Osteocyte (in vitro differentiated cells): ENCODE measurements around the gene FAM240B. TPM values are rescaled to one million over a fixed set of nuclear protein-coding genes. Genes with fewer than 3 reads are reported as not detected.

Source experiments
- DNase-seq: peaks from one replicate; pipeline ENCODE4 v3.0.0; 2021; ENCODE audit warnings: mixed read lengths; ENCODE audit not compliant: unreplicated experiment; ENCODE audit errors: extremely low spot score
- H3K27ac Mint-ChIP-seq: one replicate; pipeline ENCODE4 v1.8.0; 2021; ENCODE audit warnings: mild to moderate bottlenecking, mixed read lengths; ENCODE audit not compliant: unreplicated experiment
- H3K27me3 Mint-ChIP-seq: one replicate; pipeline ENCODE4 v1.8.0; 2021; ENCODE audit warnings: mixed read lengths; ENCODE audit not compliant: unreplicated experiment
- H3K36me3 Mint-ChIP-seq: one replicate; pipeline ENCODE4 v1.8.0; 2021; ENCODE audit warnings: mixed read lengths; ENCODE audit not compliant: unreplicated experiment
- H3K4me1 Mint-ChIP-seq: one replicate; pipeline ENCODE4 v1.8.0; 2021; ENCODE audit warnings: mixed read lengths; ENCODE audit not compliant: unreplicated experiment
- H3K4me3 Mint-ChIP-seq: one replicate; pipeline ENCODE4 v1.8.0; 2021; ENCODE audit warnings: mild to moderate bottlenecking, moderate library complexity, mixed read lengths; ENCODE audit not compliant: unreplicated experiment
- H3K9me3 Mint-ChIP-seq: one replicate; pipeline ENCODE4 v1.8.0; 2021; ENCODE audit warnings: mixed read lengths; ENCODE audit not compliant: unreplicated experiment
- CTCF ChIP-seq: fragments of 200-600 bp; sonication (generic); IDR thresholded peaks from 2 replicates; pipeline ENCODE4 v1.5.0; 2021; ENCODE audit warnings: antibody characterized with exemption, mild to moderate bottlenecking, moderate library complexity
- total RNA-seq: library from RNA; stranded (reverse); gene quantifications from 2 replicates; pipeline ENCODE4 v1.2.1, GENCODE V29; 2021

Gene FAM240B
- total RNA-seq, 1 donor from 2014 or later = not detected

DNA sequence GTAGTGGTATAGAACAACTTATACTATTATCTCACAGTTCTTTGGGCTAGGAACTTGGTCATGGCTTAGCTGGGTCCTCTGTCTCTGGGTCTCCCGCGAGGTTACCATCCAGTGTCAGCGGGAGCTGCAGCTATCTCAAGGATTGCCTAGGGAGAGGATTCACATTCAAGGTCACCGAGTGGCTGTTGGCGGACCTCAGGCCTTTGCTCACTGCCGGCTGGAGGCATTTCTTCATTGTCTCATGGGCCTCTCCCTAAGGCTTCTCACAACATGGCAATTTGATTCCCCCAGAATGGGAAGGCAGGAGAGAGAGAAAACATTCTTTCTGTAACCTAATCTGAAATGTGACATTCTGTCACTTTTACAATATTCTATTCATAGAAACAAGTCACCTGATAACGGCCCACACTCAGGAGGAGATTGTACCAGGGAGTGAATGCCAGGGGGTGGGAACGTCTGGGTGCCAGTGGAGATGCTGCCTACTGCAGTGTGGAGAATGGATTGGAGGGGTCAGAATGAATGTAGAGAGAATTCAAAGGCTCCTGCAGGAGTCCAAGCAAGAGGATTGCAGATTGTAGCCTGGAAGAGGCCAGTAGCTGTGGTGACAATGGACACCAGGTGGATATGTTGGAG, 70.1 kb downstream of the FAM240B start:
- Mint-ChIP-seq H3K27ac (no peak overlapping the region), H3K27me3 (peaks cover 18% of the 10 kb centered on the region), H3K4me1 (peaks cover 5% of the 10 kb centered on the region), H3K9me3 (no peaks in the 10 kb centered on the region), H3K36me3 (no peaks in the 10 kb centered on the region), H3K4me3 (no peak overlapping the region)
- TF ChIP-seq CTCF = no peak
- DNase-seq = peak; percentile 65

DNA sequence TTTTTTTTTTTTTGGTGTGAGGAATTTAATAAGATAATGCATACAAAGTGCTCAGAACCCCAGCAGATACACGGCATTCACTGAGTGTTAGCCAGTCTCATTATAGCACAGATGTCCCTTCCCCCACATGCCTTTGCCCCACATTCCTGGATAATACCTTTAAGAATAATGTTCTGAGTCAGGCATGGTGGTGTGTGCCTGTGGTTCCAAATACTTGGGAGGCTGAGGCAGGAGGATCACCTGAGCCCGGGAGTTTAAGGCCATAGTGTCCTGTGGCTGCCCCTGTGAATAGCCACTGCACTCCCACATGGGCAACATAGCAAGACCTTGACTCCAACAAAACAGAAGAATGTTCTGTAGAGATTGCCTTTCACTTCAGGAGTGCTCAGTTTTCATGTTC, 75.3 kb downstream of the FAM240B start:
- Mint-ChIP-seq H3K36me3 (no peaks in the 10 kb centered on the region), H3K4me1 (peaks cover 13% of the 10 kb centered on the region), H3K27me3 (peaks cover 3% of the 10 kb centered on the region), H3K4me3 (no peak overlapping the region), H3K9me3 (no peaks in the 10 kb centered on the region), H3K27ac (no peak overlapping the region)
- no peak for TF ChIP-seq CTCF
- DNase-seq = peak; percentile 30

Other genes starting within 250 kb of the FAM240B start
- 14.2 and 14.6 TPM in 2 replicates for gene ANKRD18A, start 99.5 kb downstream of the FAM240B start, total RNA-seq